Natural killer cell (primary cell): ENCODE measurements around the gene PSMD14. TPM values are rescaled to one million over a fixed set of nuclear protein-coding genes. Genes with fewer than 3 reads are reported as not detected.

ENCODE experiments used
- ATAC-seq, 3 donors: fragments of 150-1000 bp in 2 of 3; fragments of 200-7000 bp in 1 of 3; cut with Tn5 transposase; 1 replicate in 1 of 3; 2 replicates in 2 of 3; pipeline ENCODE4 v1.10.0; 2021; ENCODE audit warnings: mild to moderate bottlenecking in 2 of 3, moderate library complexity in 2 of 3
- DNase-seq, 2 donors: peaks; one replicate each; pipeline versions ENCODE4 v3.0.0 to v3.0.0-alpha.2; 2013 to 2021; ENCODE audit warnings: mixed read lengths in 1 of 2
- H3K27ac ChIP-seq: one replicate; pipeline ENCODE4 v1.5.1; 2013; ENCODE audit warnings: mild to moderate bottlenecking, low read length
- H3K27me3 ChIP-seq: one replicate; pipeline ENCODE4 v1.6.1; 2013; ENCODE audit warnings: low read length; ENCODE audit not compliant: control insufficient read depth, insufficient read depth
- H3K36me3 ChIP-seq: one replicate; pipeline ENCODE4 v1.6.1; 2013; ENCODE audit warnings: low read length; ENCODE audit not compliant: control insufficient read depth, insufficient read depth
- H3K4me1 ChIP-seq: one replicate; pipeline ENCODE4 v1.6.1; 2013; ENCODE audit warnings: low read length; ENCODE audit not compliant: control insufficient read depth, insufficient read depth
- H3K4me3 ChIP-seq: one replicate; pipeline ENCODE4 v1.5.1; 2013; ENCODE audit warnings: low read length
- H3K9me3 ChIP-seq: one replicate; pipeline ENCODE4 v1.6.1; 2013; ENCODE audit warnings: low read length; ENCODE audit not compliant: control insufficient read depth, insufficient read depth
- H3K27ac Mint-ChIP-seq, 2 donors: one replicate each; pipeline ENCODE4 v1.8.0; 2022; ENCODE audit warnings: mild to moderate bottlenecking in 2 of 2, mixed read lengths in 2 of 2, moderate library complexity in 1 of 2
- H3K27me3 Mint-ChIP-seq, 2 donors: one replicate each; pipeline ENCODE4 v1.8.0; 2022; ENCODE audit warnings: low read depth in 2 of 2, mixed read lengths in 2 of 2
- H3K36me3 Mint-ChIP-seq: one replicate; pipeline ENCODE4 v1.8.0; 2022; ENCODE audit warnings: mixed read lengths
- H3K4me1 Mint-ChIP-seq, 2 donors: one replicate each; pipeline ENCODE4 v1.8.0; 2022; ENCODE audit warnings: mixed read lengths in 2 of 2
- H3K4me3 Mint-ChIP-seq: one replicate; pipeline ENCODE4 v1.8.0; 2022; ENCODE audit warnings: mild to moderate bottlenecking, moderate library complexity, mixed read lengths
- H3K9me3 Mint-ChIP-seq, 2 donors: one replicate each; pipeline ENCODE4 v1.8.0; 2022; ENCODE audit warnings: mixed read lengths in 2 of 2
- CTCF ChIP-seq: fragments of 200-600 bp; IDR thresholded peaks from one replicate; pipeline ENCODE4 v1.8.0; 2022; ENCODE audit warnings: antibody characterized with exemption
- WGBS: methylation state at CpG from one replicate; pipeline ENCODE4 v1.1.7; 2013; ENCODE audit warnings: missing lambda C conversion rate; ENCODE audit not compliant: insufficient coverage; 5-methylcytosine and 5-hydroxymethylcytosine counted together
- intact Hi-C: fragments of 100-400 bp; cut with micrococcal nuclease; formaldehyde crosslinking; loops from one replicate; pipeline ENCODE4 v1.14.2; 2022
- total RNA-seq, 4 donors: library from RNA; stranded (reverse); fragments of 120-200 nt in 1 of 4; gene quantifications; one replicate each; pipeline versions ENCODE4 v1.2.3 to v1.2.4, GENCODE V29; 2013 to 2022

PSMD14 gene
- total RNA-seq, 3 donors from 2014 or later (not counting 1 experiment from before 2014, with no cell fraction given), result 34.2 to 40.9 (median 36.2) TPM

- H3K27me3 ChIP-seq, result no peaks in the 10 kb centered on the region
- no peak overlapping the region for H3K4me3 ChIP-seq
- H3K36me3 ChIP-seq, result peaks cover 21% of the 10 kb centered on the region
- Mint-ChIP-seq H3K4me1 (no peaks in the 10 kb centered on the region), H3K9me3 (no peaks in the 10 kb centered on the region), H3K36me3 (no peaks in the 10 kb centered on the region), H3K27me3 (no peaks in the 10 kb centered on the region), H3K27ac (no peak overlapping the region), H3K4me3 (no peak overlapping the region)
- no peaks in the 10 kb centered on the region for H3K9me3 ChIP-seq
- ATAC-seq (no peak), DNase-seq (no peak)
- intact Hi-C loops, result no loop called here
- TF ChIP-seq CTCF, result no peak
- H3K27ac ChIP-seq, result no peak overlapping the region
- no CpG with 5 or more reads among the region's 1 CpG for WGBS
- H3K4me1 ChIP-seq, result no peaks in the 10 kb centered on the region
Observed at GRCh38 chr2:161374446-161374845, 66.2 kb downstream of the PSMD14 start.

DNA sequence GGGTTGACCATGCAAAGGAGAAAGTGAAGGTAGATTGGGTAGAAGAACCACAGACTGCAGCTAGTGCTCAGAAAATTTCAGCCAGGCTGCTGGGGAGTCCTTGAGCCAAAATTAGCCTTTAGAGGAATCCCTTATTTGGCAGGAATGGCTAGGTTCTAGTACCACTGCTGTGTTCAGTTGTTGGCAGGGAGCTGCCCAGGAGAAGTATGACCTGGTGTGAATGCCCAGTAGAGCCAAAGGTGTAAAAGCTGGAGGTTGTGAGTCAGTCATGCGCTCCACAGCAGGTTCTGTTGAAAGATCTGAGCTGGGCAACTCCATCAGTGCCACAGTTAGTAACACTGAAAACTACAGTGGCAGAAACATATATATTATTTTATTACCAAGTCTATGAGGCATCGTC, 71.5 kb downstream of the PSMD14 start:
- DNase-seq, result no peak
- H3K4me3 ChIP-seq, result no peak overlapping the region
- Mint-ChIP-seq H3K27me3 (no peaks in the 10 kb centered on the region), H3K36me3 (no peaks in the 10 kb centered on the region), H3K27ac (no peak overlapping the region), H3K4me3 (no peak overlapping the region), H3K9me3 (no peaks in the 10 kb centered on the region), H3K4me1 (peaks cover 2 to 3% of the 10 kb centered on the region in 2 donors)
- ATAC-seq, result no peak
- H3K27ac ChIP-seq, result no peak overlapping the region
- TF ChIP-seq CTCF, result no peak
- 100% methylated on average over 1 of the region's 2 CpGs for WGBS
- H3K4me1 ChIP-seq, result no peaks in the 10 kb centered on the region
- no peaks in the 10 kb centered on the region for H3K27me3 ChIP-seq
- H3K36me3 ChIP-seq, result peaks cover 3% of the 10 kb centered on the region
- no peaks in the 10 kb centered on the region for H3K9me3 ChIP-seq
- intact Hi-C loops, result no loop called here

- no peaks in the 10 kb centered on the region for H3K9me3 ChIP-seq
- no peaks in the 10 kb centered on the region for H3K4me1 ChIP-seq
- no peak for ATAC-seq
- Mint-ChIP-seq H3K4me3 (no peak overlapping the region), H3K27me3 (no peaks in the 10 kb centered on the region), H3K36me3 (no peaks in the 10 kb centered on the region), H3K27ac (no peak overlapping the region), H3K9me3 (no peaks in the 10 kb centered on the region), H3K4me1 (peaks cover 7 to 12% of the 10 kb centered on the region in 2 donors)
- H3K27ac ChIP-seq, result no peak overlapping the region
- DNase-seq, result no peak
- no peak overlapping the region for H3K4me3 ChIP-seq
- H3K27me3 ChIP-seq, result no peaks in the 10 kb centered on the region
- 89% methylated on average over 1 of the region's 3 CpGs for WGBS
- H3K36me3 ChIP-seq, result no peaks in the 10 kb centered on the region
- TF ChIP-seq CTCF, result no peak
- intact Hi-C loops, result no loop called here
Observed at GRCh38 chr2:161381546-161381945, 73.3 kb downstream of the PSMD14 start.

GRCh38 chr2:161382747-161383146, 74.5 kb downstream of the PSMD14 start:
- Histone ChIP-seq H3K4me1 (no peaks in the 10 kb centered on the region), H3K4me3 (no peak overlapping the region), H3K9me3 (no peaks in the 10 kb centered on the region), H3K36me3 (peaks cover 4% of the 10 kb centered on the region), H3K27ac (no peak overlapping the region), H3K27me3 (no peaks in the 10 kb centered on the region)
- ATAC-seq, result no peak
- H3K36me3 Mint-ChIP-seq, result no peaks in the 10 kb centered on the region
- intact Hi-C loops, result no loop called here
- WGBS, result 97% methylated on average over 2 of the region's 4 CpGs
- H3K27me3 Mint-ChIP-seq, result no peaks in the 10 kb centered on the region
- no peaks in the 10 kb centered on the region for H3K9me3 Mint-ChIP-seq
- no peak for DNase-seq
- H3K4me3 Mint-ChIP-seq, result no peak overlapping the region
- peaks cover 7 to 15% of the 10 kb centered on the region in 2 donors for H3K4me1 Mint-ChIP-seq
- no peak for TF ChIP-seq CTCF
- H3K27ac Mint-ChIP-seq, result no peak overlapping the region
